Neuron (in vitro differentiated cells): ENCODE measurements around the gene RBM17.
"Not testable (repeated sequence)": the region's sequence is repeated elsewhere in the genome, so short reads cannot be mapped to it uniquely, and the experiment has no call there.

ENCODE experiments used
- H2AFZ ChIP-seq: one replicate; pipeline ENCODE4 v1.6.1; 2013; ENCODE audit warnings: low read depth, mild to moderate bottlenecking, inconsistent platforms, low read length, moderate library complexity
- H3K27me3 ChIP-seq: one replicate; pipeline ENCODE4 v1.6.1; 2013; ENCODE audit warnings: low read length; ENCODE audit not compliant: insufficient read depth
- H3K36me3 ChIP-seq: one replicate; pipeline ENCODE4 v1.6.1; 2013; ENCODE audit warnings: low read length; ENCODE audit not compliant: insufficient read depth
- H3K4me1 ChIP-seq: one replicate; pipeline ENCODE4 v1.6.1; 2013; ENCODE audit warnings: low read length; ENCODE audit not compliant: insufficient read depth
- H3K4me3 ChIP-seq: 2 replicates; pipeline ENCODE4 v1.5.1; 2013; ENCODE audit warnings: mild to moderate bottlenecking, low read length, moderate library complexity
- H3K9me3 ChIP-seq: one replicate; pipeline ENCODE4 v1.6.1; 2013; ENCODE audit warnings: low read length

Gene RBM17

GRCh38 chr10:6064119-6064518 lies 24.7 kb upstream of the RBM17 start:
- no peak overlapping the region for H3K4me3 ChIP-seq
- peaks cover 2% of the 10 kb centered on the region for H3K27me3 ChIP-seq
- H3K36me3 ChIP-seq = no peaks in the 10 kb centered on the region
- no peaks in the 10 kb centered on the region for H3K4me1 ChIP-seq
- no peak overlapping the region for H2AFZ ChIP-seq
- H3K9me3 ChIP-seq = no peaks in the 10 kb centered on the region

GRCh38 chr10:6064726-6065125 lies 24.1 kb upstream of the RBM17 start:
- H3K9me3 ChIP-seq, H3K4me3 ChIP-seq, H2AFZ ChIP-seq, H3K36me3 ChIP-seq, H3K27me3 ChIP-seq, H3K4me1 ChIP-seq: not testable (repeated sequence)

DNA sequence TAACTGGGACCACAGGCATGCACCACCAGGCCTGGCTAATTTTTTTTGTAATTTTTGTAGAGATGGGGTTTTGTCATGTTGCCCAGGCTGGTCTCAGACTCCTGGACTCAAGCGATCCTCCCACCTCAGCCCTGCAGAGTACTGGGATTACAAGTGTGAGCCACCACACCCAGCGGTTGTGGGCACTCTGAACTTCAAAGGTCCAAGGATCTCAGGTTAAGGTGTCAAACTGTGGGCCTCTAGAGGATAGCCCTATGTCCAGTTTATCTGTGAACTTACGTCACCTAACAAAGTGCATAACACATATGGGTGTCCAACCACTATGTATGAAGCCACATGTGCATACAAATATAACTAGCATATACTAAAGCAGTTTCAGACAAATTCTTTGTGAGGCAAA lies 23.4 kb upstream of the RBM17 start:
- Histone ChIP-seq H3K4me3 (no peak overlapping the region), H3K36me3 (no peaks in the 10 kb centered on the region), H2AFZ (no peak overlapping the region), H3K27me3 (no peaks in the 10 kb centered on the region), H3K4me1 (no peaks in the 10 kb centered on the region), H3K9me3 (no peaks in the 10 kb centered on the region)

DNA sequence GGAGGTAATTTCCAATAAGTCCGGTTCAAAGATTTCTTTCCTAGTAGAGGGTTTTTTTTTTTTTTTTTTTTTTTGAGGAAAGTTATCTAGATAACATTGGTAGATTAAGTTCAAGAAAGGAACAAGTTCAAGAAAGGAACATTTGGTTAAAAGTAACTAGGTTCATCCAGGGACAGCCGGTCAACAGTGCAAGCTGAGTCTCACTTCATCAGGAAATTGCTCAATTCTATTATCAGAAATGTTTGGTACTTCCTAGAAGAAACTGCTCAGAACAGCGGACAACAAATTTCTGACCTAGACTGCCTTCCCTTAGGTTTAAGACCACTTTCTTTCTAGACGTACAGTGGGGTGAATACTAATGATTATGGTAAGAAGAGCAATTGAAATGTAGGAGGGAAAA lies 23.0 kb upstream of the RBM17 start:
- Histone ChIP-seq H2AFZ (no peak overlapping the region), H3K36me3 (no peaks in the 10 kb centered on the region), H3K4me3 (no peak overlapping the region), H3K9me3 (no peaks in the 10 kb centered on the region), H3K27me3 (no peaks in the 10 kb centered on the region), H3K4me1 (no peaks in the 10 kb centered on the region)

DNA sequence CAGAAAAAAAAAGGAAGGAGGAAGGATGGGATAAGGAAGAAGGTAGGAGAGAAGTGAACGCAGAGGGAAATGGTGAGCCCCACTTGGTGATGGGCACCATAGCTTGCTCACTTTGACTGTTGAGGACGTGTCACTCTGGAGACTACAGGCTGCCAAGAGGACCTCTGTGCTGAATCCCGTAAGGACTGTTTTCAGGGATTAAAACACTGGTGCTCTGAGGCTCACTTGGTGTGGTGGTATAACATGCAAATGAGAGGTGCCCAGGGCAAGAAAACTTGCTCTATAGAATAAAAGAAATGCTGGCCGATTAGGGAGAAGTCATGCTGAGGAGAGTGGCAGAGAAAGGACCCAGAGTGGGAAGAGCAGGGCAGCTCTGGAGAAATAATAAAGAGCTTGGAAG lies 21.4 kb upstream of the RBM17 start:
- Histone ChIP-seq H3K36me3 (no peaks in the 10 kb centered on the region), H3K4me3 (no peak overlapping the region), H3K4me1 (no peaks in the 10 kb centered on the region), H3K27me3 (no peaks in the 10 kb centered on the region), H3K9me3 (no peaks in the 10 kb centered on the region), H2AFZ (no peak overlapping the region)

DNA sequence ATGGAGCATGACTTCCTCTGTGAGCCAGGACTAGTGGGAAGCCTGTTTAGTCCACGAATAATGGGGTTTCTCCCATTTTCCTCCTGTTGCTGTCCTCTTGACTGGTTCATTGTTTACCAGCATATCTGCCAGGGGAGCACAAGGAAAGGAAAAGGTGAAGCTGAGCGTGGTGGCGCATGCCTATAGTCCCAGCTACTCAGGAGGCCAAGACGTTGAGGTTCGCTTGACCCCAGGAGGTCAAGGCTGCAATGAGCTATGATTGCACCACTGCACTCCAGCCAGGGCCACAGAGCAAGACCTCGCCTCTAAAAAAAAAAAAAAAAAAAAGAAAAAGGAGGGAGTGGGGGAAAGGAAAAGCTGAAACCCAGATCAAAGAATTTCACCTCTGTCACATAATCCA lies 20.8 kb upstream of the RBM17 start:
- H3K9me3 ChIP-seq = no peaks in the 10 kb centered on the region

DNA sequence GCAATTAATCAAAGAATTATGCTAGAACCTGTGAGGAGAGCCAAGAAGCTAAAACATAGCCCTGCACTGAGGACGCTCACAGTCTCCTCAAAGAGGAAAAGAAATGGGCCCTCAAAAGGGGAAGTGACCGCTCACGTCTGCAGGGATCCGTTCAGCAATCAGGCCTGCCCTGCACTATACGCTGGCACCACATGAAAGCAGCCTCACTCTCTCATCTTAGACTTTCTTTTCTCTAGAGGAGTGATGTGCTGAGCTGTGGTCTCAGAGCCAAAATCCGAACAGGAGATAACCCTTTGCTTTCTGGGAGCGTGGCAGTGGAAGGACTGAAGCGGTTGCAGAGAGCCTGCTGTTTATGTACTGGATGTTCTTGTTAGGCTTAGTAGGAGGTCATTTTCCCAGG lies 20.4 kb upstream of the RBM17 start:
- H3K4me1 ChIP-seq = no peaks in the 10 kb centered on the region
- H3K4me3 ChIP-seq = no peak overlapping the region
- no peaks in the 10 kb centered on the region for H3K9me3 ChIP-seq
- no peaks in the 10 kb centered on the region for H3K36me3 ChIP-seq
- no peaks in the 10 kb centered on the region for H3K27me3 ChIP-seq
- H2AFZ ChIP-seq = no peak overlapping the region

More for the DNA sequence above, 20.8 kb upstream of the RBM17 start:
- Histone ChIP-seq H3K27me3 (no peaks in the 10 kb centered on the region), H3K4me3 (no peak overlapping the region), H3K36me3 (no peaks in the 10 kb centered on the region), H2AFZ (no peak overlapping the region), H3K4me1 (no peaks in the 10 kb centered on the region)

GRCh38 chr10:6069081-6069931 lies 19.5 kb upstream of the RBM17 start:
- Histone ChIP-seq H3K27me3 (no peaks in the 10 kb centered on the region), H3K4me3 (no peak overlapping the region)

DNA sequence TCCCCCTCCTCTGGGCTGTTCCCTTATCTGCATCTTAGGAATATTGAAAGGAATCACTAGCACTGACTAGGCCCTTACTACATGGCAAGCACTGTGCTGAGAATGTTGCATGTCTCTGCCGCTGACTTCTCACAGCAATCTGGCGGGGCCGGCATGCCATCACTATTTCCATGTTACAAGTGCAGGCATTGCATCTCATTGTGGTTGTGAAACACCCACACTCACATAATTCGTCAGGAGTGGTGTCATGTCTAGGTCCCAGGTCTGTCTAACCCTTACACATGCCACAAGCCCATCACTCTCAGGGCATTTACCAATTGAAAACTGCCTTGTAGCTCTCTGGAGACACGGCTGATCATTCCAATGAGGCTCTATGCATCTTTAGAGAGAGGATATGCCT lies 18.2 kb upstream of the RBM17 start:
- Histone ChIP-seq H3K27me3 (no peaks in the 10 kb centered on the region), H3K36me3 (no peaks in the 10 kb centered on the region), H3K4me3 (no peak overlapping the region), H2AFZ (no peak overlapping the region), H3K4me1 (no peaks in the 10 kb centered on the region), H3K9me3 (no peaks in the 10 kb centered on the region)

More at GRCh38 chr10:6069081-6069931, 19.5 kb upstream of the RBM17 start:
- Histone ChIP-seq H2AFZ (no peak overlapping the region), H3K9me3 (no peaks in the 10 kb centered on the region), H3K36me3 (no peaks in the 10 kb centered on the region), H3K4me1 (no peaks in the 10 kb centered on the region)

GRCh38 chr10:6071181-6072175 lies 17.4 kb upstream of the RBM17 start:
- H3K27me3 ChIP-seq = no peaks in the 10 kb centered on the region
- no peak overlapping the region for H3K4me3 ChIP-seq
- H3K36me3 ChIP-seq = no peaks in the 10 kb centered on the region
- H2AFZ ChIP-seq = no peak overlapping the region
- no peaks in the 10 kb centered on the region for H3K9me3 ChIP-seq
- no peaks in the 10 kb centered on the region for H3K4me1 ChIP-seq

GRCh38 chr10:6072215-6072934 lies 16.5 kb upstream of the RBM17 start:
- Histone ChIP-seq H3K9me3 (no peaks in the 10 kb centered on the region), H3K4me1 (no peaks in the 10 kb centered on the region), H3K4me3 (no peak overlapping the region), H3K36me3 (no peaks in the 10 kb centered on the region), H2AFZ (no peak overlapping the region), H3K27me3 (no peaks in the 10 kb centered on the region)

- Histone ChIP-seq H3K4me3 (no peak overlapping the region), H3K4me1 (no peaks in the 10 kb centered on the region), H3K9me3 (no peaks in the 10 kb centered on the region), H3K36me3 (no peaks in the 10 kb centered on the region), H3K27me3 (no peaks in the 10 kb centered on the region), H2AFZ (no peak overlapping the region)
These were observed 14.1 kb upstream of the RBM17 start for GRCh38 chr10:6074489-6075301.
